Gastroesophageal sphincter (tissue), 3 donors: ENCODE measurements around the gene PDE4B.

Experiments
- CTCF ChIP-seq, 4 experiments: fragments of 200-600 bp in 2 of 4; fragments of 450-650 bp in 2 of 4; sonication (generic) in 1 of 4; IDR thresholded peaks; one replicate each; pipeline ENCODE4 v1.5.1; 2017 to 2019; ENCODE audit warnings: antibody characterized with exemption in 4 of 4, mild to moderate bottlenecking in 2 of 4, moderate library complexity in 2 of 4
- POLR2A ChIP-seq, 2 donors: fragments of 450-650 bp; IDR thresholded peaks; one replicate each; pipeline ENCODE4 v1.6.1; 2017; ENCODE audit warnings: antibody characterized with exemption in 2 of 2, mild to moderate bottlenecking in 2 of 2, moderate library complexity in 1 of 2
- POLR2AphosphoS5 ChIP-seq: sonication (generic); formaldehyde crosslinking; IDR thresholded peaks from one replicate; pipeline ENCODE4 v1.6.1; 2017; ENCODE audit warnings: antibody characterized with exemption

DNA sequence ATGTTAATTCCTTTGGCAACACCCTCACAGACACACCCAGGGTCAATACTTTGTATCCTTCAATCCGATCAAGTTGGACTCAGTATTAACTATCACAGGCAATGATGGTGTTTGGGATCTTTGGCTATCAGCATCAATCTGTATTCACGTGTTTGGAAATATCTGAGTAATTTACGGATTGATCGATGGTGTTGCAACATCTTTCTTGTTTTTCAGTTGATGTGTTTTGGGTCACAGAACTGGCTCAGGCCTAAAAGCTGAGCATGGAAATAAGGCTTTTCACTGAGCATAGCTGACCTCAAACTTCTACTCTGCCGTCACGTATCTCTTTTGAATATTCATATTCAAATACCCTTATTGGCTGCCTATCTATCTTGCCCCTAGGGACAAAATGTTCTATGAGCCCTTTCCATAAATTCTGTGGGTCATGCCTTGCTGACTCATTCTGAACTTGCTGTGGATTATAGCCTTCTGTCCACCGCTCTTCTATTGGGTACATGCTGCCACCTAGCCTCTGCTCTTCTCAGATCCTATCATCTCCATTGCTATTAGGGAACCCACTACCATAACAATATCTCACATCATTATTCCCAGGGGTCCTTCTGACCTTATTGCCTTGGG lies 156.0 kb downstream of the PDE4B start:
- TF ChIP-seq CTCF (IDR thresholded peaks at IDR 0.05) (no peak), POLR2A (IDR thresholded peaks at IDR 0.05) (no peak), POLR2AphosphoS5 (no peak)
